Measurements from ENCODE around the gene PSD2.

Gene PSD2

GRCh38 chr5:139872851-139873794 is 77.5 kb downstream of the PSD2 start:
- DNase-seq (ENCODE audit: low read depth in 2 of 3, low spot score in 2 of 3) = no peak

- DNase-seq (ENCODE audit: low read depth in 2 of 3, low spot score in 2 of 3) = no peak
Observed at GRCh38 chr5:139875957-139876356, 80.3 kb downstream of the PSD2 start.

GRCh38 chr5:139877129-139877597 is 81.6 kb downstream of the PSD2 start:
- no peak for DNase-seq (ENCODE audit: low read depth in 2 of 3, low spot score in 2 of 3)

DNA sequence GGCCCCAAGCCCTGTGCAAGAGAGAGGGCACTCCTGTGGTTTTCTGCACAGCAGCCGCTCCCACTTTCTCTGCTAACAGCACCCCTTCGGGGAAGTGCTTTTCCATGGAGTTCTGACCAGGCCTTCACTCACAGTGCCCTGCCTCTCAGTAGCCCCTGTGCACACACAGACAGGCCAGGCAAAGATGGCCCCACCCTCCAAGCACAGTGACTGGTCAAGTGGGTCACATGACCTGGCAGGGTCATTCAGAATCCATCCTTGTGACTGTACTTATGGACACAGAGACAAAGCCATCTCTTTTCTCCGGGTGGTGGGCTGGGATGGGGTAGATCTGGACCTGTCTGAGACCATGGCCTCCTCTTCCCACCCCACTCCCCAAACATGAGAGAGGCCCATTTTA is 82.5 kb downstream of the PSD2 start:
- DNase-seq (ENCODE audit: low read depth in 2 of 3, low spot score in 2 of 3) = no peak

DNA sequence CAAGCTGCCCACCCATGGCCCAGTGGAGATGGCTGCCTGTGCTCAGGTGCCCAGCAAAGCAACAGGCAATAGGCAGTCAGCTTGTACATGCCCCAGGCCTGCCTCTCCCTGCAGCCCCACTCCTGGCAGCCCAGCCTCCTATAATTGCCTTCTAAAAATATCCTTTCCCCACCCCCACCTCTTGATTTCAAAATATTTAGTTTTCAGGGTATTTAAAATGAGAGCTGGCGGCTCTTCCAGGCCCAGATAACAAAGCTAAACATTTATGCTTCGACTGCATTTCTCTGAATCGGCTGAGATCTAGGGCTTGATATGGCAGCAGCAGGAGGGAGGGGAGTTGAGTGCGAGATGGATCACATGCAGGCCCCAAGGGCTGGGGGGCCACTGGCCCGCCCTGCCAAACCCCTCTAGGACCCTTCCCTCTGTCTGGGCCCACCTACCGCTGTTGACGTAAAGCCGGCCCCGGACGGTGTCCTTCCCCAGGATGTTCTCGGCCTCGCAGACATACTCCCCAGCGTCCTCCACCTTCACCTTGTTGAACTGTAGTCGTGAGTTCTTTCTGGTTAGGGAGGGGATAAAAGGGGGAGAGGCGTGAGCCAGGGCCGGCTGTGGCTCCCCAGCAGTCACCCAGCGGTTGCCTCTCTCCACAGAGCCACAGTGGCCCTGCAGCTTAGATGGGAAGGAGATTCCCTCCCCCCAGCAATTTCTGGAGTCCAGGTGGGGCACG is 85.0 kb downstream of the PSD2 start:
- no peak for DNase-seq (ENCODE audit: low read depth in 2 of 3, low spot score in 2 of 3)

GRCh38 chr5:139881143-139881733 is 85.6 kb downstream of the PSD2 start:
- DNase-seq (ENCODE audit: low read depth in 2 of 3, low spot score in 2 of 3) = no peak

- no peak for DNase-seq (ENCODE audit: low read depth in 2 of 3, low spot score in 2 of 3)
Observed at GRCh38 chr5:139882316-139882715, 86.7 kb downstream of the PSD2 start.

- DNase-seq (ENCODE audit: low read depth in 2 of 3, low spot score in 2 of 3) = no peak
Observed at GRCh38 chr5:139882961-139883539, 87.4 kb downstream of the PSD2 start.

- DNase-seq (ENCODE audit: low read depth in 2 of 3, low spot score in 2 of 3) = no peak
Observed at GRCh38 chr5:139884144-139884543, 88.5 kb downstream of the PSD2 start.

DNA sequence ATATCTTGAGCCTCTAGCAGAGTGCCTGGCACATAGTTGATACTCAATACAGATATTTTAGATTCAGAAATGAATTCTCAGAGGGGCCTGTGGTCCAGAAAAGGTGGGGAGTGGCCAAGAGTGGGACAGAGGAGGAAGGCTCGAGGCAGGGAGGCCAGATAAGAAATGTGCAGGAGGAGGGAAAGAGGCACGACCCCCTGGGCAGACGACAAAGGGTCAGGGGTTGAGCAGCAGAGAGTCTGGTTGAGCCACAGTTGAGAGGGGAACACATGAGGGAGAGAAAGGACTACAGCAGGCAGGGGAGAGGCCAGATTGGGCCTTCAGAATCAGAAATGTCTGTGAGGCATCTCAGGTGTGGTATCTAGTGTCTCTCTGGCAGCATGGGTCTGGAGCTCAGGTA is 89.1 kb downstream of the PSD2 start:
- DNase-seq (ENCODE audit: low read depth in 2 of 3, low spot score in 2 of 3) = no peak

- DNase-seq (ENCODE audit: low read depth in 2 of 3, low spot score in 2 of 3) = no peak
Observed at GRCh38 chr5:139885172-139885856, 89.7 kb downstream of the PSD2 start.

DNA sequence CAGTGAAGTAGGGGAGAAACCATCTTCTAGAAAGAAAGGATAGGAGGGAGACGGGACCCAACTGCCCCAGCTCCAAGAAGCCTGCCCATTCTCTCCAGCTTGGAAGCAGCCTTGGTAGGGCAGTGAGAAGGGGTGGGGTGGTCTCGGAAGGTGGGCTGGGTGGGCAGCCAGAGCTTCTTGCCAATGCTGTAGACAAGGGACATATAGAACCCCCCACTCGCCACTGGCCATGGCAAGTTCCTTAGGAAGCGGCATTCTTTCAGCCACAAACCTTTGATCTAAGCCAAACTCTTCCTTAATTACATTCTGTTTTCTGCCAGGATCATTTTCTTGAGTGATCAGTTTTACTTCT is 90.2 kb downstream of the PSD2 start:
- DNase-seq (ENCODE audit: low read depth in 2 of 3, low spot score in 2 of 3) = no peak

GRCh38 chr5:139886213-139886612 is 90.6 kb downstream of the PSD2 start:
- no peak for DNase-seq (ENCODE audit: low read depth in 2 of 3, low spot score in 2 of 3)

DNA sequence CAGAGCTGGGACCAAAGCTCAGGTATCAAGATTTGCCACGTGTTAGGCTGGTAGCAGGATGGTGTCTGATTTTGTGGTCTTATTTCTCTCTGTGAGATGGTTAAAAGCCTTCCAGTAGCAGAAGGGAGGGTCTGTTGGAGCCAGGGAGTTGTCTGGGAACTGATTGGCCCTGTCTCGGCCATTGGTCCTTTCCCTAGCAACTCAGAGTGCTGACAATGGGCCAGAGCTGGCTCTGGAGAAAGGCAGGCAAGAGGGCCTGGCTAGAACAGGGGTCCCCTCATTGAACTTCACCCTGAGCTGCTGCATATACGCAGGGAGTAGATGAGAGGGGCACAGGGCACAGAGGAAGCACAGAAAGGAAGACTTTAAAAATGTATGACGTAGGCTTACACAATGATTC is 92.8 kb downstream of the PSD2 start:
- no peak for DNase-seq (ENCODE audit: low read depth in 2 of 3, low spot score in 2 of 3)

DNA sequence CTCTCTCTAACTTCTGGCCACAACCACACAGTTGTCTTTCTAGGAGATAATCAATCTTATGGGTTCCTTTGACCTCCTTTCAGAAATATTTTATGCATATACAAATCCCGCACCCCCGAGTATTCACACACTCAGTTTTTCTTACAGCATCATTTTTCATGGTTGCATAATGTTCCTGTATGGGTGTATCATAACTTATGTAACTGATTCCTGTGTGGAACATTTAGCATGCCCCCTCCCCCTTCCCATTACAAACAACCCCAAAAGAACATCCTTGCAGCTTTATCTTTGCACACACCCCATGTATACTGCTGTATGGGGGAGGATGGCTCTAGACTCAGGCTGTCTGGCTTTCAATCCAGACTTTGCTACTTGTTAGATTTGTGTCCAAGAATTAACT is 93.8 kb downstream of the PSD2 start:
- no peak for DNase-seq (ENCODE audit: low read depth in 2 of 3, low spot score in 2 of 3)

DNA sequence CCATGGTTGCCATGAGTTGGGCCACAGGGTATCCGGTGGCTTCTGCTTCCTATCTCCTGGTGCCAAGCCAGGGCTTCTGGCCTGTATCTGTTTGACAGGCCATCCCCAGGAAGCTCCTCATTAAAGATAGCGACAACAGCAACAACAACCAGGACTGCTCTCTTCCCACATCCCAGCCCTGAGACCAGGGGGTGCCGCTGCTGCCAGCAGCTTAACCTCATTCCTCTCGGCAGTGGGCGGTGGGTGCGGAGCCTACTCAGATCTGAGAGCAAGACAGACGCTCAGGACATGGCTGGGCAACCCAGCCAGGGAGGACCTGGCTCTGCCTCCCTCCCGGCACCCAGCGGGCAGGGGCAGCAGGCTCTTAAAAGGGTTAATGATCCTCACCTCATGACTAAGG is 98.3 kb downstream of the PSD2 start:
- DNase-seq (ENCODE audit: low read depth in 2 of 3, low spot score in 2 of 3) = no peak
